HL-60 (cell line): Measurements from ENCODE around the gene TEX48.

Experiments
- TF ChIP-seq, protein P1 (sequence below): IDR thresholded peaks from one replicate; pipeline ENCODE4 v1.5.1; 2011; ENCODE audit warnings: low read length, control low read depth, inconsistent platforms; ENCODE audit not compliant: insufficient read depth
- TF ChIP-seq, protein P2 (sequence below): IDR thresholded peaks from 2 replicates; pipeline ENCODE4 v1.6.1; 2012; ENCODE audit warnings: low read depth; ENCODE audit not compliant: insufficient replicate concordance

DNA sequence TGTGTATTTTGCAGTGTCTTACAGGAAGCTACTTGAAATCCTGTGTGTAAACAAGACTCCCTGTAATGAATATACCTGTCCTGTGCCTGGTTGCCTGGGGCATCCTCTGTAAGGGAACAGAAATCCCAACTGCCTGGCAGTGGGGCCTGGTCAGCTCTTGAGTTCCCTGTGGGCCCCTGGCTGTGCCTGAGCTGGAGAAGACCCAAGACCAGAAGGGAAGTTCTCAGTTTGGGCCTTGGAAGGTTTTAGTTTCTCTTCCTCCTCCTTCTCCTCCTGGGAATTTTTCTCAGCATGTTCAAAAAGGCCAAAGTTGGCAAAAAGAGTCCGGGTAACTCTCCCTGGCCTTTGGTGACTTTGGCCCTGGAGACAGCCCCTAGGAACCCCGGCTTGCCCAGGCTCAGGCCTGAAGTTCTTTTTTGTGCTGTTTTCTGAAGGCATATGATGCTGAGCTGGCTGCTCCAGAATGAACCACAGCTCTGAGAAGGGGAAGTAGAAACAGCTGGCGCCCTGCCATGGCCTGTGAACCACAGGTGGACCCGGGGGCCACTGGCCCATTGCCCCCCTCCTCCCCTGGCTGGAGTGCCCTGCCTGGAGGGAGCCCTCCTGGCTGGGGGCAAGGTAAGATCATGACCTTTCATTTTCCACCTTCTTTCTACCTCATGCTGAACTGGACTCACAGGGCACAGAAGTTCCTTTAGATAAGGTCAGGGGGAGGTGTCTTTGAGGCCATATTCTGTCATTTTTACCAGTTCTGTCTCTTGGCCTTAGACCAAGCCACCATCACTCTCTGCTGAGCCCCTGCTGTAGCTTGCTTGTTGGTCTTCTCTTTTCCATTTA lies 65.1 kb downstream of the TEX48 start:
- TF ChIP-seq, protein P1, sequence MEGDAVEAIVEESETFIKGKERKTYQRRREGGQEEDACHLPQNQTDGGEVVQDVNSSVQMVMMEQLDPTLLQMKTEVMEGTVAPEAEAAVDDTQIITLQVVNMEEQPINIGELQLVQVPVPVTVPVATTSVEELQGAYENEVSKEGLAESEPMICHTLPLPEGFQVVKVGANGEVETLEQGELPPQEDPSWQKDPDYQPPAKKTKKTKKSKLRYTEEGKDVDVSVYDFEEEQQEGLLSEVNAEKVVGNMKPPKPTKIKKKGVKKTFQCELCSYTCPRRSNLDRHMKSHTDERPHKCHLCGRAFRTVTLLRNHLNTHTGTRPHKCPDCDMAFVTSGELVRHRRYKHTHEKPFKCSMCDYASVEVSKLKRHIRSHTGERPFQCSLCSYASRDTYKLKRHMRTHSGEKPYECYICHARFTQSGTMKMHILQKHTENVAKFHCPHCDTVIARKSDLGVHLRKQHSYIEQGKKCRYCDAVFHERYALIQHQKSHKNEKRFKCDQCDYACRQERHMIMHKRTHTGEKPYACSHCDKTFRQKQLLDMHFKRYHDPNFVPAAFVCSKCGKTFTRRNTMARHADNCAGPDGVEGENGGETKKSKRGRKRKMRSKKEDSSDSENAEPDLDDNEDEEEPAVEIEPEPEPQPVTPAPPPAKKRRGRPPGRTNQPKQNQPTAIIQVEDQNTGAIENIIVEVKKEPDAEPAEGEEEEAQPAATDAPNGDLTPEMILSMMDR: no peak
- TF ChIP-seq, protein P2, sequence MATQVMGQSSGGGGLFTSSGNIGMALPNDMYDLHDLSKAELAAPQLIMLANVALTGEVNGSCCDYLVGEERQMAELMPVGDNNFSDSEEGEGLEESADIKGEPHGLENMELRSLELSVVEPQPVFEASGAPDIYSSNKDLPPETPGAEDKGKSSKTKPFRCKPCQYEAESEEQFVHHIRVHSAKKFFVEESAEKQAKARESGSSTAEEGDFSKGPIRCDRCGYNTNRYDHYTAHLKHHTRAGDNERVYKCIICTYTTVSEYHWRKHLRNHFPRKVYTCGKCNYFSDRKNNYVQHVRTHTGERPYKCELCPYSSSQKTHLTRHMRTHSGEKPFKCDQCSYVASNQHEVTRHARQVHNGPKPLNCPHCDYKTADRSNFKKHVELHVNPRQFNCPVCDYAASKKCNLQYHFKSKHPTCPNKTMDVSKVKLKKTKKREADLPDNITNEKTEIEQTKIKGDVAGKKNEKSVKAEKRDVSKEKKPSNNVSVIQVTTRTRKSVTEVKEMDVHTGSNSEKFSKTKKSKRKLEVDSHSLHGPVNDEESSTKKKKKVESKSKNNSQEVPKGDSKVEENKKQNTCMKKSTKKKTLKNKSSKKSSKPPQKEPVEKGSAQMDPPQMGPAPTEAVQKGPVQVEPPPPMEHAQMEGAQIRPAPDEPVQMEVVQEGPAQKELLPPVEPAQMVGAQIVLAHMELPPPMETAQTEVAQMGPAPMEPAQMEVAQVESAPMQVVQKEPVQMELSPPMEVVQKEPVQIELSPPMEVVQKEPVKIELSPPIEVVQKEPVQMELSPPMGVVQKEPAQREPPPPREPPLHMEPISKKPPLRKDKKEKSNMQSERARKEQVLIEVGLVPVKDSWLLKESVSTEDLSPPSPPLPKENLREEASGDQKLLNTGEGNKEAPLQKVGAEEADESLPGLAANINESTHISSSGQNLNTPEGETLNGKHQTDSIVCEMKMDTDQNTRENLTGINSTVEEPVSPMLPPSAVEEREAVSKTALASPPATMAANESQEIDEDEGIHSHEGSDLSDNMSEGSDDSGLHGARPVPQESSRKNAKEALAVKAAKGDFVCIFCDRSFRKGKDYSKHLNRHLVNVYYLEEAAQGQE: no peak
